ENCODE measurements around the gene C1QTNF1.
A peak's percentile ranks its signal among the peaks of the same experiment; 100 is the strongest.

C1QTNF1 gene

GRCh38 chr17:79041041-79041570 is 17.1 kb downstream of the C1QTNF1 start:
- DNase-seq (ENCODE audit: low read depth) = no peak
- TF ChIP-seq CTCF (conservative IDR thresholded peaks at IDR 0.05; ENCODE audit: low read depth, low read length) = no peak
- H3K4me3 ChIP-seq (ENCODE audit: low read depth, low read length) = no peak overlapping the region

DNA sequence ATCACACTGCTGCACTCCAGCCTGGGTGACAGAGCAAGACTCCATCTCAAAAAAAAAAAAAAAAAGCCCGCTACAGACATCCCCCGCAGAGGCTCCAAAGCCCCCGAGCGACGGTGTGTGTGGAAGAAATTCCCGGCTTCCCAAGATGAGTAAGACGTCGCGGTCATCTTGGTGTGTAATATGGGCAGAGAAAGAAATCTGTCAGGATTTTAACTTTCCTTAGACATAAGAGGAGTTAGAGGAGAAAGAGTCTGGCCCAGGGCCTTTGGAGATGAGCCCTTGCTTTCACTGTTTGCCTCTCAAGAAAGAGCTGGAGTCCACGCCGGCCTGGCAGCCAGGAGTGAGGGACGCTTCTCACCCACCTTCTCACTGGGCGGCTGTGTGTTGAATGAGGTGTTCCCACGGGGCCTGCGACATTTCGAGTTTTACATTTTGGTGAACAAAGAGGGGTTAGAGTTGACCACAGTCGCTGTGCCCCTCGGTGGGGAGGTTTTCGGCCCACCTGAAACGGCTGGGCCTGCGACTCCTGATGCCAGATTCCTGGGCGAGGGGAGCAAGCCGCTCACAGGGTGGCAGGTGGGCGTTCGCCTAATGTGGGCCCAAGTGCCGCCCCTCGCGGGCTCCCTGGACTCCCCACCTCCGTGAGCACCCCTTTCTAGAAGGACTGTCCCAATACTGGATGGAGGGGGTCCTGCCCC is 17.9 kb downstream of the C1QTNF1 start:
- DNase-seq (ENCODE audit: low read depth) = no peak
- H3K4me3 ChIP-seq (ENCODE audit: low read depth, low read length) = no peak overlapping the region
- TF ChIP-seq CTCF (conservative IDR thresholded peaks at IDR 0.05; ENCODE audit: low read depth, low read length) = no peak

GRCh38 chr17:79042421-79043190 is 18.6 kb downstream of the C1QTNF1 start:
- DNase-seq (ENCODE audit: low read depth) = peak; percentile 73
- no peak overlapping the region for H3K4me3 ChIP-seq (ENCODE audit: low read depth, low read length)
- TF ChIP-seq CTCF (conservative IDR thresholded peaks at IDR 0.05; ENCODE audit: low read depth, low read length) = peak; percentile 91

GRCh38 chr17:79043191-79043930 is 19.4 kb downstream of the C1QTNF1 start:
- TF ChIP-seq CTCF (conservative IDR thresholded peaks at IDR 0.05; ENCODE audit: low read depth, low read length) = no peak
- no peak for DNase-seq (ENCODE audit: low read depth)

DNA sequence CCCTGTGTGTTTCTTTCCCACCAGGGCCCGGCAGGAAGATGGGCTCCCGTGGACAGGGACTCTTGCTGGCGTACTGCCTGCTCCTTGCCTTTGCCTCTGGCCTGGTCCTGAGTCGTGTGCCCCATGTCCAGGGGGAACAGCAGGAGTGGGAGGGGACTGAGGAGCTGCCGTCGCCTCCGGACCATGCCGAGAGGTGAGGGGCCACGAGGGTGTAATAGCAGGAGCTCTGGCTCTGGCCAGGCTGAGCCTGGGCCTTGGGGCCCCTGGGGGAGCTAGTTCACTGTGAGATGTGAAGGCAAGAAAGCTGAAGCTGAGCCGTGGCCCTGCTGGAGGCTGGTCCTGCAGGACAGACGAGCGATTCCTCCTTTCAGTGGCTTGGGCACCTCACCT is 20.0 kb downstream of the C1QTNF1 start:
- no peak overlapping the region for H3K4me3 ChIP-seq (ENCODE audit: low read depth, low read length)
- DNase-seq (ENCODE audit: low read depth) = no peak
- no peak for TF ChIP-seq CTCF (conservative IDR thresholded peaks at IDR 0.05; ENCODE audit: low read depth, low read length)

More at GRCh38 chr17:79043191-79043930, 19.4 kb downstream of the C1QTNF1 start:
- no peak overlapping the region for H3K4me3 ChIP-seq (ENCODE audit: low read depth, low read length)

DNA sequence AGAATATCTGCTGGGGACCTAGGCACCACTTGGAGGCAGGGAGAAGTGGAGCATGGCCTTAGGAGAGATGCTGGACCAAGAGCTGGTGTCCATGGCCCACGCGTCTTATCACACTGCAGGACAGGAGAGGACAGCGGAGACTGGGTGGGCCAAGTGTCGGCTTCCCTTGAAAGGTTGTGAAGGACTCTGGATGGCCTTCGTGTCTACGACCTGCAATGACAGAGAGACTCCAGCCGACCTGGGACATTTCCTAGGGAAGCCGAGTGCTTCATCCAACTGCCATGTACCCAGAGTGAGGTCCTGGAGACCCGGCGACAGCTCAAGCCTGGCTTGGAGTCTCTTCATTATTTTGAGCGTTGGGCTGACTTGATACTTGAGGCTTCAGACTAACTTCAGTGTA is 20.5 kb downstream of the C1QTNF1 start:
- no peak for TF ChIP-seq CTCF (conservative IDR thresholded peaks at IDR 0.05; ENCODE audit: low read depth, low read length)
- no peak for DNase-seq (ENCODE audit: low read depth)
- H3K4me3 ChIP-seq (ENCODE audit: low read depth, low read length) = no peak overlapping the region

All from choroid plexus epithelial cell (primary cell).